GM18519 (cell line): Measurements from ENCODE around the gene SS18L1.
"Not testable (repeated sequence)": the region's sequence is repeated elsewhere in the genome, so short reads cannot be mapped to it uniquely, and the experiment has no call there.

Source experiments
- ATAC-seq: cut with Tn5 transposase; IDR thresholded peaks from one replicate; pipeline ENCODE4 v1.9.1; 2021; ENCODE audit warnings: mild to moderate bottlenecking, moderate library complexity; ENCODE audit not compliant: unreplicated experiment, low FRiP score

The SS18L1 gene

GRCh38 chr20:62143081-62143956 lies at the start of gene SS18L1, which contains the start of gene PSMA7:
Gene SS18L1, plus strand, starts transcription at chr20:62143769. Its CDS starts 52 bp downstream, at chr20:62143821.
Gene PSMA7, minus strand, starts transcription at chr20:62143394. Its CDS starts 91 bp downstream, at chr20:62143303.
- peak; percentile 61 for ATAC-seq

- no peak for ATAC-seq
Measured at GRCh38 chr20:62096421-62097380, 46.9 kb upstream of the SS18L1 start.

GRCh38 chr20:62097881-62098407 lies 45.6 kb upstream of the SS18L1 start:
- ATAC-seq = no peak

GRCh38 chr20:62101078-62101477 lies 42.5 kb upstream of the SS18L1 start:
- no peak for ATAC-seq

GRCh38 chr20:62103508-62104233 lies 39.9 kb upstream of the SS18L1 start:
- no peak for ATAC-seq

GRCh38 chr20:62104234-62104789 lies 39.3 kb upstream of the SS18L1 start:
- ATAC-seq = no peak

- no peak for ATAC-seq
Measured at GRCh38 chr20:62104791-62105345, 38.7 kb upstream of the SS18L1 start.

- ATAC-seq = no peak
Measured at GRCh38 chr20:62105592-62105991, 38.0 kb upstream of the SS18L1 start.

GRCh38 chr20:62111148-62111547 lies 32.4 kb upstream of the SS18L1 start:
- ATAC-seq = no peak

- no peak for ATAC-seq
Measured at GRCh38 chr20:62112368-62112767, 31.2 kb upstream of the SS18L1 start.

GRCh38 chr20:62114894-62115293 lies 28.7 kb upstream of the SS18L1 start:
- ATAC-seq = no peak

GRCh38 chr20:62115800-62116407 lies 27.7 kb upstream of the SS18L1 start:
- not testable (repeated sequence) for ATAC-seq

GRCh38 chr20:62116558-62117361 lies 26.8 kb upstream of the SS18L1 start:
- ATAC-seq = no peak

GRCh38 chr20:62117362-62117646 lies 26.3 kb upstream of the SS18L1 start:
- ATAC-seq = no peak

GRCh38 chr20:62117658-62118057 lies 25.9 kb upstream of the SS18L1 start:
- ATAC-seq = no peak

- ATAC-seq = no peak
Measured at GRCh38 chr20:62118113-62119043, 25.2 kb upstream of the SS18L1 start.

GRCh38 chr20:62119115-62119514 lies 24.5 kb upstream of the SS18L1 start:
- ATAC-seq = no peak
